Upper lobe of left lung (tissue), 6 donors: ENCODE data around the gene SNX6. TPM values are rescaled to one million over a fixed set of nuclear protein-coding genes. Genes with fewer than 3 reads are reported as not detected.

Experiments used
- ATAC-seq, 2 donors: fragments of 200-7000 bp; cut with Tn5 transposase; one replicate each; pipeline ENCODE4 v1.9.1; 2022; ENCODE audit warnings: mild to moderate bottlenecking in 2 of 2, moderate library complexity in 2 of 2; ENCODE audit not compliant: low FRiP score in 2 of 2
- DNase-seq, 2 donors: peaks; one replicate each; pipeline ENCODE4 v3.0.0-alpha.2; 2019 to 2020
- H3K27ac ChIP-seq, 4 donors: fragments of 200-600 bp; sonication (generic); one replicate each; pipeline ENCODE4 v1.5.1; 2016 to 2019
- H3K27me3 ChIP-seq, 4 donors: fragments of 200-600 bp; sonication (generic); one replicate each; pipeline ENCODE4 v1.5.1; 2017 to 2019
- H3K36me3 ChIP-seq, 4 donors: fragments of 200-600 bp; sonication (generic); one replicate each; pipeline ENCODE4 v1.5.1; 2016 to 2019
- H3K4me1 ChIP-seq, 4 donors: fragments of 200-600 bp; sonication (generic); one replicate each; pipeline ENCODE4 v1.5.1; 2018 to 2019
- H3K4me3 ChIP-seq, 4 donors: fragments of 200-600 bp; sonication (generic); one replicate each; pipeline ENCODE4 v1.5.1; 2017 to 2019; ENCODE audit warnings: mild to moderate bottlenecking in 2 of 4, moderate library complexity in 1 of 4
- H3K9me3 ChIP-seq, 4 donors: fragments of 200-600 bp; sonication (generic); one replicate each; pipeline ENCODE4 v1.5.1; 2018 to 2019
- CTCF ChIP-seq, 6 experiments: fragments of 450-650 bp in 4 of 6; fragments of 200-600 bp in 2 of 6; sonication (generic) in 2 of 6; IDR thresholded peaks; one replicate each; pipeline ENCODE4 v1.5.1; 2016 to 2019; ENCODE audit warnings: antibody characterized with exemption in 6 of 6
- EP300 ChIP-seq, 4 donors: sonication (generic); formaldehyde crosslinking; IDR thresholded peaks; one replicate each; pipeline ENCODE4 v1.5.1; 2017; ENCODE audit warnings: antibody characterized with exemption in 4 of 4, control low read depth in 2 of 4
- POLR2A ChIP-seq, 4 donors: fragments of 450-650 bp; IDR thresholded peaks; one replicate each; pipeline ENCODE4 v1.5.1; 2016 to 2017; ENCODE audit warnings: antibody characterized with exemption in 4 of 4, mild to moderate bottlenecking in 2 of 4
- POLR2AphosphoS5 ChIP-seq, 2 donors: sonication (generic); formaldehyde crosslinking; IDR thresholded peaks; one replicate each; pipeline ENCODE4 v1.5.1; 2017; ENCODE audit warnings: antibody characterized with exemption in 2 of 2
- WGBS, 2 donors: methylation state at CpG; one replicate each; pipeline ENCODE4 v1.1.5; 2017 to 2018; 5-methylcytosine and 5-hydroxymethylcytosine counted together
- total RNA-seq, 6 donors: library from RNA; depleted of rRNA in 4 of 6; stranded (reverse); fragments of >200 nt in 4 of 6; gene quantifications; one replicate each; pipeline versions ENCODE4 v1.1.0 to v1.2.1, GENCODE V29; 2016 to 2021
- donor health status: DM: no; HTN: no; CAD: no; lungs with moderate emphysema.
- donor health status: DM: no; HTN: yes; CAD: no; lungs with severe emphysema.

SNX6 gene
- total RNA-seq, 6 donors from 2014 or later = 23.0 to 60.9 (median 46.8) TPM

GRCh38 chr14:34620839-34621238 is 9.1 kb downstream of the SNX6 start:
- TF ChIP-seq CTCF (IDR thresholded peaks at IDR 0.05) (no peak), EP300 (IDR thresholded peaks at IDR 0.05) (no peak), POLR2AphosphoS5 (IDR thresholded peaks at IDR 0.05) (no peak)
- DNase-seq = no peak
- WGBS, 2 donors = 52 to 86% methylated on average over 3 of the region's 3 CpGs
- H3K27me3 ChIP-seq = no peaks in the 10 kb centered on the region
- no peak for ATAC-seq
- no peaks in the 10 kb centered on the region for H3K9me3 ChIP-seq
- H3K36me3 ChIP-seq = peaks cover 3 to 55% (median 12%) of the 10 kb centered on the region in 4 donors
- H3K4me3 ChIP-seq = no peak overlapping the region
- H3K4me1 ChIP-seq = peaks cover 0 to 26% (median 11%) of the 10 kb centered on the region in 4 donors
- no peak overlapping the region for H3K27ac ChIP-seq

DNA sequence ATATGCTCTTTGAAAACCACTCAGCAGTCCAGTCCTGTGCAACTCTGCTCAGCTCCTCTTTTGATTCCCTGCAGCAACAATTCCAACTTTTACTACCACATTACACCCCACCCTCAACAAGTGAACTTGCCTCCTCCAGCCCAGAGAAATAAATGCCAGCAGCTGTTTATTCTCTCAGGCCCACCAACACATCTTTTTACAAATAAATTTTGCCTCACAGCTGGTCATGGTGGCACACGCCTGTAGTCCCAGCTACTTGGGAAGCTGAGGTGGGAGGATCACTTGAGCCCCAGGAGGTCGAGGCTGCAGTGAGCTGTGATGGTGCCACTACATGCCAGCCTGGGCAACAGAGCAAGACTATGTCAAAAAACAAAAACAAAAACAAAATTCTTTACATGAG is 9.8 kb downstream of the SNX6 start:
- DNase-seq = no peak
- Histone ChIP-seq H3K27ac (no peak overlapping the region), H3K27me3 (no peaks in the 10 kb centered on the region), H3K4me1 (peaks cover 0 to 26% (median 11%) of the 10 kb centered on the region in 4 donors), H3K4me3 (no peak overlapping the region), H3K9me3 (no peaks in the 10 kb centered on the region), H3K36me3 (peaks cover 3 to 55% (median 12%) of the 10 kb centered on the region in 4 donors)
- 98 to 100% methylated on average over 2 of the region's 2 CpGs for WGBS, 2 donors
- ATAC-seq = no peak
- TF ChIP-seq EP300 (IDR thresholded peaks at IDR 0.05) = no peak
- TF ChIP-seq POLR2A (IDR thresholded peaks at IDR 0.05) = no peak
- TF ChIP-seq CTCF (IDR thresholded peaks at IDR 0.05) = no peak
- no peak for TF ChIP-seq POLR2AphosphoS5 (IDR thresholded peaks at IDR 0.05)

DNA sequence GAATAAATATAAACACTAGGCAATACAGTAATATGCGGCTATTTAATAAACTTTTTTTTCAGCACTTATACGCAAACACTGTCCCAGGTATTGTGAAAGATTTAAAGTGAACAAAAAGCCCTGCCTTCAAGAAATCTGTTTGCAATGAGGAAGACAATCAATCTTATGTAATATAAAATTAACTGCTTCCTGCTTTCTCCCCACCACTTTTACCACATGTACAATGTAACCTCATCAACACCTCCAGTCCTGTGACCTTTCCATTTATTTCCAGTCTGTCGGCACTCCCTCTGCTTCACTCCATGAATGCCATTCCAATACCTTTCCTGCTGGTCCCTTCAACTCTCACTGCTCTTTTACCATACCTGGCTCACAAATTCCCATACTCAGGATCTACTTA is 10.5 kb downstream of the SNX6 start:
- H3K27me3 ChIP-seq = no peaks in the 10 kb centered on the region
- ATAC-seq = no peak
- DNase-seq = no peak
- peaks cover 0 to 26% (median 11%) of the 10 kb centered on the region in 4 donors for H3K4me1 ChIP-seq
- H3K36me3 ChIP-seq = peaks cover 3 to 50% (median 12%) of the 10 kb centered on the region in 4 donors
- no peak for TF ChIP-seq POLR2AphosphoS5 (IDR thresholded peaks at IDR 0.05)
- no peak for TF ChIP-seq POLR2A (IDR thresholded peaks at IDR 0.05)
- no peak for TF ChIP-seq EP300 (IDR thresholded peaks at IDR 0.05)
- no peak for TF ChIP-seq CTCF (IDR thresholded peaks at IDR 0.05)
- H3K4me3 ChIP-seq = no peak overlapping the region
- no peaks in the 10 kb centered on the region for H3K9me3 ChIP-seq
- peak overlapping the region in 1 of 4 donors; percentile 2 for H3K27ac ChIP-seq
- 42 to 72% methylated on average over 3 of the region's 3 CpGs for WGBS, 2 donors

GRCh38 chr14:34616360-34616759 is 13.6 kb downstream of the SNX6 start:
- Histone ChIP-seq H3K4me1 (peaks cover 0 to 21% (median 10%) of the 10 kb centered on the region in 4 donors), H3K9me3 (no peaks in the 10 kb centered on the region), H3K4me3 (no peak overlapping the region), H3K27me3 (no peaks in the 10 kb centered on the region), H3K36me3 (peaks cover 3 to 52% (median 10%) of the 10 kb centered on the region in 4 donors), H3K27ac (no peak overlapping the region)
- ATAC-seq (no peak), DNase-seq (no peak)
- WGBS, 2 donors = 95 to 98% methylated on average over 6 of the region's 6 CpGs
- TF ChIP-seq CTCF (IDR thresholded peaks at IDR 0.05) (no peak), POLR2A (IDR thresholded peaks at IDR 0.05) (no peak), EP300 (IDR thresholded peaks at IDR 0.05) (no peak), POLR2AphosphoS5 (IDR thresholded peaks at IDR 0.05) (no peak)

DNA sequence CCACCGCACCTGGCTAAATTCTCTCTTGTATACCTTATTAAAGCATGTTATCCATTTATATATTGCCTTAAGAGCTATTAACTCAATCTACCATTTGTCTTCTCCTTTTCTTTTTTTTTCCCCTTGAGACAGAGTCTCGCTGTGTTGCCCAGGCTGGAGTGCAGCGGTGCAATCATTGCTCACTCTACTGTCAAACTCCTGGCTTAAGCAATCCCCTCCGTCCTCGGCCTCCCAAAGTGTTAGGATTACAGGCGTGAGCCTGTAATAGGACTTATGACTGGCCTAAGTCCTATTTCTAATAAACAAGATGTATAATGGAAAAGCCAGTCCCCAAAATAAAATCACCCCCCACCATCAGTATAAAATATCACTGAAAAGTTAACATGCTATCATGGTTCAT is 14.4 kb downstream of the SNX6 start:
- peaks cover 3 to 48% (median 10%) of the 10 kb centered on the region in 4 donors for H3K36me3 ChIP-seq
- 93 to 96% methylated on average over 6 of the region's 6 CpGs for WGBS, 2 donors
- peaks cover 0 to 18% (median 8%) of the 10 kb centered on the region in 4 donors for H3K4me1 ChIP-seq
- DNase-seq = no peak
- ATAC-seq = no peak
- no peak for TF ChIP-seq EP300 (IDR thresholded peaks at IDR 0.05)
- no peak for TF ChIP-seq POLR2AphosphoS5 (IDR thresholded peaks at IDR 0.05)
- TF ChIP-seq POLR2A (IDR thresholded peaks at IDR 0.05) = no peak
- no peak for TF ChIP-seq CTCF (IDR thresholded peaks at IDR 0.05)
- H3K4me3 ChIP-seq = no peak overlapping the region
- H3K27me3 ChIP-seq = no peaks in the 10 kb centered on the region
- no peaks in the 10 kb centered on the region for H3K9me3 ChIP-seq
- H3K27ac ChIP-seq = no peak overlapping the region
